ENCODE data around the gene SH3BP1.

Gene SH3BP1

DNA sequence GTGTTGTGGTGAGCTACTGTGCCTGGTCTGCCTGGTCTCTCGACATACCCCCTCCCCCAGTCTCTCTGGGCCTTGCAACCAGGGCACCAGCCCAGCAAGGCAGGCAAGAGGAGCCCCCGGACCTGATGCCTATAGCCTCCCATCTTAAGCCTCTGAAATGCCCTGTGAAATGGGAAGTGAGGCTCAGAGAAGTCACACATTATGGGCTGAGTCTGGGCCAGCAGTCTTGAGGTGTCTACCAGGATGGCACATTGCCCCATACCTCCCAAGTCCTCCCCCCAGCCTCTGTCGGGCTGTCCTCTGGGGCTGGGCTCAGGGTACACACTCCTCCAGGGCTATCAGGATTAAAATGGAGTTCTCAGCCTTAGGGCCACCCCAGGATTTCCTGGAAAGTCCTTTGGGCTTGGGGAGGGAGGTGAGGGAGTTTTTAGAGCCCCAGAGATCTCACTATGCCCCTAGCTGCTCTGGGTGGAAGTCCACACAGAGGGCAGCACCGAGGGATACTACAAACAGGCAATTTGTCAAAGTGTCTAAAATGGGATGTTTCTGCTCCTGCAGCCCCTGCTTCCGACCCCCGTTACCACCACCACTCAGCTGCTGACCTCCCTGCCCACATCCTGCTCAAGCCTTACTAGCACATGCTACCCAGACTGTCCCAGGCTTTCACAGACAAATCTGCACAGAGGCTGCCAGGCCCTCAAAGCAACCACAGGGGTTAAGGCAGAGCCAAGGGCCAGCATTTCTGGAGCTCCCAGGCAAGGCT is 3.1 kb upstream of the SH3BP1 start:
- TF ChIP-seq, protein P1, sequence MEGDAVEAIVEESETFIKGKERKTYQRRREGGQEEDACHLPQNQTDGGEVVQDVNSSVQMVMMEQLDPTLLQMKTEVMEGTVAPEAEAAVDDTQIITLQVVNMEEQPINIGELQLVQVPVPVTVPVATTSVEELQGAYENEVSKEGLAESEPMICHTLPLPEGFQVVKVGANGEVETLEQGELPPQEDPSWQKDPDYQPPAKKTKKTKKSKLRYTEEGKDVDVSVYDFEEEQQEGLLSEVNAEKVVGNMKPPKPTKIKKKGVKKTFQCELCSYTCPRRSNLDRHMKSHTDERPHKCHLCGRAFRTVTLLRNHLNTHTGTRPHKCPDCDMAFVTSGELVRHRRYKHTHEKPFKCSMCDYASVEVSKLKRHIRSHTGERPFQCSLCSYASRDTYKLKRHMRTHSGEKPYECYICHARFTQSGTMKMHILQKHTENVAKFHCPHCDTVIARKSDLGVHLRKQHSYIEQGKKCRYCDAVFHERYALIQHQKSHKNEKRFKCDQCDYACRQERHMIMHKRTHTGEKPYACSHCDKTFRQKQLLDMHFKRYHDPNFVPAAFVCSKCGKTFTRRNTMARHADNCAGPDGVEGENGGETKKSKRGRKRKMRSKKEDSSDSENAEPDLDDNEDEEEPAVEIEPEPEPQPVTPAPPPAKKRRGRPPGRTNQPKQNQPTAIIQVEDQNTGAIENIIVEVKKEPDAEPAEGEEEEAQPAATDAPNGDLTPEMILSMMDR (IDR thresholded peaks at IDR 0.05; ENCODE audit: low read length, missing control alignments) = peak; percentile 51
- peak; percentile 68 for DNase-seq (ENCODE audit: low read depth)
- H3K4me3 ChIP-seq (replicated peaks; ENCODE audit: low read depth, low read length) = no peak overlapping the region

DNA sequence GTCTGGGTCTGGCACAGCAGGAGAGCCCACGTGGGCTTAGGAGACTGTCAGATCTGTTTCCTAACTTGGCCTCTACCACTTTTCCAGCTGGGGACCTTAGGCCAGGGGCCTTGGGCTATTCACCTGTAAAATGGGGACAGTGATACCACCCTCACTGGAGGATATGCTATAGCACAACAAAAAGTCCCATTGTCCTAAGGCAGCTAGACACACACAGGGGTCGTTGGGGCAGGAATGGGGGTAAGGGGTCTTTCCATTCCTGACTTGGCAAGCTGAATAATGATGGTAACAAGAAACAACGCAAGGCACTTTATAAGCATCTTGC is 2.6 kb upstream of the SH3BP1 start:
- no peak overlapping the region for H3K4me3 ChIP-seq (replicated peaks; ENCODE audit: low read depth, low read length)
- TF ChIP-seq, protein P1 (IDR thresholded peaks at IDR 0.05; ENCODE audit: low read length, missing control alignments) = no peak

DNA sequence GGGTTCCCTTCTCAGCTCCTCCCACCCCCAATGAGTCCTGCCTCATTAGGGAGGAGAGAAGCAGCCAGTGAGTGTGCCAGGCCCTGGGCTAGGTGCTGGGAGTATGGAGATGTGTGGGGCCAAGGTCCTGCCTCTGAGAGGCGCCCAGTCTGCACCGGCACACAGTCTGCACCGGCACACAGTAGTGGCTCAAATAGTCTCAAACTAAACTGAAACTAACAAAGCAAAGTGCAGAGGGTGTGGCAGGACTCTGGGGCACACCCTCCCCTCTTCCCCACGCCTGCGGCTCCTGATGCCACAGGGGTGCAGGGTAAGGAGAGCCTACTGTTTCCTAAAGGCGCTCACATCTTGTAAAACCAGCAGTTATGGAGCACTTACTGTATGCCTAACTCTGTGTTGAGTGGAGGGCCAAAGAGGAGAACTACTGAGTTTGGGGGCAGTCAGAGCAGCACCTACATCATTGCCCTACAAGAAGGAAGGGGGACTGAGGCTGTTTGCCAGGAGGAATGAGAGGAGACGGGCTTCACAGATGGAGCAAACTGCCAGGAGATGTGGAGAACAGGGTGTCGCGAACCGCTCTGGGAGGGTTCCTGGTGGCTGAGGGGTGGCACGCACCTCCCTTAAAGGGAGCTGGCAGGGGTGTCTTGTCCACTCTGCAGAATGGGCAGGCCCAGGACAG is 939 bp upstream of the SH3BP1 start:
- no peak for DNase-seq (ENCODE audit: low read depth)
- TF ChIP-seq, protein P1 (IDR thresholded peaks at IDR 0.05; ENCODE audit: low read length, missing control alignments) = no peak
- peak overlapping the region; percentile 75 for H3K4me3 ChIP-seq (replicated peaks; ENCODE audit: low read depth, low read length)

More for the DNA sequence above, 2.6 kb upstream of the SH3BP1 start:
- DNase-seq (ENCODE audit: low read depth) = no peak

DNA sequence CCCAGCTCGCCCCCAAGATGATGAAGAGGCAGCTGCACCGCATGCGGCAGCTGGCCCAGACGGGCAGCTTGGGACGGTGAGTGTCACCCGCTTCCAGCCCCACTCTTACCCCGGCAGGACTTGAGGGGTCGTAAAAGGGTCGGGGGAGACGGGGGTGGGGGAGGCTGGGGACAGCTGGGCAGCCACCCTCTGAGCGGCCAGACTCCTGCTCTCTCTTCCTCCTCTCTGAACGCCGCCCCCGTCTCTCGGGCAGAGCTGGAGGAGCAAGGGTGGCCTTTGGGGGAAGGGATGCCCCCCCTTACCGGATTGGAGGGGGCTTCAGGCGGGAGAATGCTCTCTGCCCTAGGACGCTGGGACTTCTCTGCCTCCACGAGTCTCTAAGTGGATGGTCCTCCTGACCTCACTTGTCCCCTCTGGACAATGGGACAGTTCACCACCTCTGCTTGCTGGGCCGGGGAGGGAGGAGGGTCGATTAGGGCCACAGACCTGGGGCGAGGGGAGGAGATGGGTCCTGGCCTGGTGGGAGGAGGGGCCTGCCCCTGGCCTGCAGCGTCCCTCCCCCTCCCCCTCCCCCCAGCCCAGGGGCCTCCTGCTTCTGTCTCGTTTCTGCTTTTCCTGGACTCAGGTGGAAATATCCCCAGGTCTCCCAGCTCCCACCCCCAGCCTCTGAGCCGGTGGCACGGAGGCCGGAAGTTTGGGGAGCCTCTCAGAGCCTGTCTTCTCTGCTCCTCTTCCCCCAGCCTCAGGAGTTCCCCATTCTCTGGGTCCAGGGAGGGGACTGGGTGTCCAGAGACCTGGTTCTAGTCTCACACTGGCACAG is 512 bp downstream of the SH3BP1 start:
- H3K4me3 ChIP-seq (replicated peaks; ENCODE audit: low read depth, low read length) = peak overlapping the region; percentile 75
- TF ChIP-seq, protein P1 (IDR thresholded peaks at IDR 0.05; ENCODE audit: low read length, missing control alignments) = no peak
- no peak for DNase-seq (ENCODE audit: low read depth)

DNA sequence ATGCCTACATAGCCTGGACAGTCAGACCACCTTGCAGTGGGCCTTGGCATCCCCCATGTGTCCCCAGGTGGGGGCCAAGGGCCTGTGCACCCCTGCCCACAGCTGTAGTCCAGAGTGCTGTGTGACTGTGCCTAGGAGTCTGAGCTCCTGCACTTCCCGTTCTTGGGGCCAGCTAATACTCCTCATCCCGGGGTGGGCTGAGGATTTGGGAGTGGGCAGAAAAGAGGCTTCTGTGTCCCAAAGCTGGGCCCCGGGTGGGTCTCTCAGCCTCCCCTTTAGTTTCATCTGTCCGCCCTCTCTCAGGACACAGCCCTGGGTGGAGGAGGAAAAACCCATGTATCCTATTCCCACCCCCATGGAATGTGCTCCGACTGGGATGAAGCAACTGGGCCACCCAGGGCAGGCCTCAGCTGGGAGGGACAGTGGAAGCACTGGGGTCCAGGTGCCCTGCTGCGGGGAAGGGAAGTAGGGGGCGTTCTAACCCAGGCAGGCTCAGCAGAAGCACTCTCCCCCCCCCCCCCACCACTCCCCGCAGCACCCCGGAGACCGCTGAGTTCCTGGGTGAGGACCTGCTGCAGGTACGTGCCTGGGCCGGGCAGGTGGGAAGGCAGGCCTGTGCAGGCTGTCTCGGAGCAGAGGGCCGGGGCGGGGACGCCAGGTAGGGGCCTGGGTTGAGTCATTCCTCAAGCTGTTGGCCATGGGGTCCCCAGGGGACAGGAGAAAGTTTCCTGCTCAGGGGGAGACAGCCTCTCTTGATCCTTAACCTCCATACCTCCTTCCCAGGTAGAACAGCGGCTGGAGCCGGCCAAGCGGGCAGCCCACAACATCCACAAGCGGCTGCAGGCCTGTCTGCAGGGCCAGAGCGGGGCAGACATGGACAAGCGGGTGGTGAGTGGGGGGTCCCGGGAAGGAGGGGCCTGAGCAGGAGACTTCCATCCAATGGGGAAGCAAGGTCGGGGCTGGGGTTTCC is 1.4 kb downstream of the SH3BP1 start:
- H3K4me3 ChIP-seq (replicated peaks; ENCODE audit: low read depth, low read length) = peak overlapping the region; percentile 75
- TF ChIP-seq, protein P1 (IDR thresholded peaks at IDR 0.05; ENCODE audit: low read length, missing control alignments) = no peak
- DNase-seq (ENCODE audit: low read depth) = no peak

DNA sequence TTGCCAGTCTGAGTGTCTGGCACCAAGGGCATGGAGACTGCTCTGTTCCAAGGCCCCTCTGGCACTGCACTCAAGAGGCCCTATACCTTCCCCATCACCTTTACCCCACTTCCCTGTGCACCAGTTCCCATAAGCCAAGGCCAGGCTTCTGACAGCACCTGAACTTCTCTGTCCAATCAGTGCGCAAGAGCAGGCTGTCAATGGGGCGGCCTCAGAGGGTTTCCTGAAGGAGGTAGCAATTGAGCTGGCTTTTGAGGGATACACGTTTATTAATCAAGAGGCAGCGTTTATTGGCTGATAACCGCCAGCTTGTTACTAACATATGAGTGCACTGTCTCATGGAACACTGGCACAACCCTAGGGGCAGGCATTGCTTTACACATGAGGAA is 2.1 kb downstream of the SH3BP1 start:
- H3K4me3 ChIP-seq (replicated peaks; ENCODE audit: low read depth, low read length) = no peak overlapping the region
- DNase-seq (ENCODE audit: low read depth) = no peak
- TF ChIP-seq, protein P1 (IDR thresholded peaks at IDR 0.05; ENCODE audit: low read length, missing control alignments) = no peak
